ENCODE data around the gene HSF4.

GRCh38 chr16:67165121-67166078 lies 855 bp downstream of the HSF4 start:
- TF ChIP-seq ELF4 (IDR thresholded peaks at IDR 0.05) (no peak), FOXK2 (IDR thresholded peaks at IDR 0.05) (no peak), NFRKB (IDR thresholded peaks at IDR 0.05) (no peak), FOXM1 (IDR thresholded peaks at IDR 0.05; ENCODE audit: borderline replicate concordance) (no peak), BHLHE40 (IDR thresholded peaks at IDR 0.05; ENCODE audit: borderline replicate concordance) (no peak), ZNF384 (IDR thresholded peaks at IDR 0.05) (no peak), FOXA1 (IDR thresholded peaks at IDR 0.05) (no peak), SUZ12 (IDR thresholded peaks at IDR 0.05) (no peak), CTBP1 (IDR thresholded peaks at IDR 0.05; ENCODE audit: borderline replicate concordance) (no peak), L3MBTL2 (conservative IDR thresholded peaks at IDR 0.05) (no peak), ARNT (IDR thresholded peaks at IDR 0.05) (no peak), TARDBP (IDR thresholded peaks at IDR 0.05) (no peak), PKNOX1 (IDR thresholded peaks at IDR 0.05) (no peak)
